H1 (cell line): ENCODE data around the gene DMXL2.

Source experiments
- EZH2 ChIP-seq: fragments of 200-600 bp; sonication (generic); IDR thresholded peaks from 2 replicates; pipeline ENCODE4 v1.7.1; 2012; ENCODE audit warnings: low read depth, mild to moderate bottlenecking, moderate library complexity, low read length, inconsistent platforms; ENCODE audit not compliant: severe bottlenecking
- POLR2A ChIP-seq, 2 experiments: IDR thresholded peaks; 1 replicate in 1 of 2; 2 replicates in 1 of 2; pipeline ENCODE4 v1.6.1; 2011; ENCODE audit warnings: low read depth in 2 of 2, low read length in 2 of 2, mild to moderate bottlenecking in 2 of 2; ENCODE audit errors: control extremely low read depth in 1 of 2
- POU5F1 ChIP-seq: IDR thresholded peaks from 2 replicates; pipeline ENCODE4 v1.6.1; 2011; ENCODE audit warnings: low read depth, mild to moderate bottlenecking, low read length, moderate library complexity
- TF ChIP-seq, protein P1 (sequence below): IDR thresholded peaks from 2 replicates; pipeline ENCODE4 v1.6.1; 2012; ENCODE audit warnings: low read length, inconsistent platforms
- TF ChIP-seq, protein P2 (sequence below): IDR thresholded peaks from 2 replicates; pipeline ENCODE4 v1.6.1; 2011; ENCODE audit warnings: low read depth, mild to moderate bottlenecking, low read length; ENCODE audit not compliant: insufficient read depth
- TF ChIP-seq, protein P3 (sequence below), 3 experiments: IDR thresholded peaks; 1 replicate in 2 of 3; 2 replicates in 1 of 3; pipeline versions ENCODE4 v1.5.1 to v1.6.1; 2011; ENCODE audit warnings: low read length in 3 of 3, mild to moderate bottlenecking in 3 of 3, inconsistent platforms in 2 of 3, low read depth in 1 of 3, moderate library complexity in 1 of 3; ENCODE audit not compliant: insufficient read depth in 1 of 3; ENCODE audit errors: control extremely low read depth in 1 of 3

DNA sequence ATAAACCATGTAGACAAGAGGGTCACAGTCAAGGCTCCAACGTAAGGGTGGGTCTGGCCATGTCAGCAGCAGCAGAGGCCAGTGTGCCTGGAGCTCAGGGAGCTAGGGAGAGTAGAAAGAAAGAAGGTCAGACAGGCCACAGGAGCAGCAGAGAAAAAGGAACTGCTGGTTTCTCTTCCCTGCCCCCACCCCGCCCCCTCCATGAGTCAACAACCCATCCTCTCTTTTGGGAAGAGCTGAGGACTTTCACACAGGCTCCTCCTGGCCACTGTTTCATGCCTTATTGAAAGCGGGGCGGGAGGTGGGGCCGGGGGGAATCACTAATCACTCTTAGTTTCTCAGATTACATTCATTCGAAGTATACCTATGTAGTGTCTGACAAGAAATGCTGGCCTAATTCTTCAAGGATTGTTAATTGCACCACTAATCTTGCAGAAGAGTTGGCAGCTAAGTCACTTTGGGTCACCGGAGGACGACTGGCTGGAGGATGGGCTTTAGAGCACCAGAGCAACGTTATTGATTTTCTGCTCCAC is 49.6 kb upstream of the DMXL2 start:
- TF ChIP-seq, protein P1, sequence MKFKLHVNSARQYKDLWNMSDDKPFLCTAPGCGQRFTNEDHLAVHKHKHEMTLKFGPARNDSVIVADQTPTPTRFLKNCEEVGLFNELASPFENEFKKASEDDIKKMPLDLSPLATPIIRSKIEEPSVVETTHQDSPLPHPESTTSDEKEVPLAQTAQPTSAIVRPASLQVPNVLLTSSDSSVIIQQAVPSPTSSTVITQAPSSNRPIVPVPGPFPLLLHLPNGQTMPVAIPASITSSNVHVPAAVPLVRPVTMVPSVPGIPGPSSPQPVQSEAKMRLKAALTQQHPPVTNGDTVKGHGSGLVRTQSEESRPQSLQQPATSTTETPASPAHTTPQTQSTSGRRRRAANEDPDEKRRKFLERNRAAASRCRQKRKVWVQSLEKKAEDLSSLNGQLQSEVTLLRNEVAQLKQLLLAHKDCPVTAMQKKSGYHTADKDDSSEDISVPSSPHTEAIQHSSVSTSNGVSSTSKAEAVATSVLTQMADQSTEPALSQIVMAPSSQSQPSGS: no peak
- TF ChIP-seq, protein P2, sequence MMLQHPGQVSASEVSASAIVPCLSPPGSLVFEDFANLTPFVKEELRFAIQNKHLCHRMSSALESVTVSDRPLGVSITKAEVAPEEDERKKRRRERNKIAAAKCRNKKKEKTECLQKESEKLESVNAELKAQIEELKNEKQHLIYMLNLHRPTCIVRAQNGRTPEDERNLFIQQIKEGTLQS: no peak
- TF ChIP-seq POU5F1 (no peak), POLR2A (IDR thresholded peaks at IDR 0.05; ENCODE audit: control extremely low read depth in 1 of 2, low read depth in 2 of 2, low read length in 2 of 2) (no peak), EZH2 (no peak)
- TF ChIP-seq, protein P3, sequence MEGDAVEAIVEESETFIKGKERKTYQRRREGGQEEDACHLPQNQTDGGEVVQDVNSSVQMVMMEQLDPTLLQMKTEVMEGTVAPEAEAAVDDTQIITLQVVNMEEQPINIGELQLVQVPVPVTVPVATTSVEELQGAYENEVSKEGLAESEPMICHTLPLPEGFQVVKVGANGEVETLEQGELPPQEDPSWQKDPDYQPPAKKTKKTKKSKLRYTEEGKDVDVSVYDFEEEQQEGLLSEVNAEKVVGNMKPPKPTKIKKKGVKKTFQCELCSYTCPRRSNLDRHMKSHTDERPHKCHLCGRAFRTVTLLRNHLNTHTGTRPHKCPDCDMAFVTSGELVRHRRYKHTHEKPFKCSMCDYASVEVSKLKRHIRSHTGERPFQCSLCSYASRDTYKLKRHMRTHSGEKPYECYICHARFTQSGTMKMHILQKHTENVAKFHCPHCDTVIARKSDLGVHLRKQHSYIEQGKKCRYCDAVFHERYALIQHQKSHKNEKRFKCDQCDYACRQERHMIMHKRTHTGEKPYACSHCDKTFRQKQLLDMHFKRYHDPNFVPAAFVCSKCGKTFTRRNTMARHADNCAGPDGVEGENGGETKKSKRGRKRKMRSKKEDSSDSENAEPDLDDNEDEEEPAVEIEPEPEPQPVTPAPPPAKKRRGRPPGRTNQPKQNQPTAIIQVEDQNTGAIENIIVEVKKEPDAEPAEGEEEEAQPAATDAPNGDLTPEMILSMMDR (IDR thresholded peaks at IDR 0.05; ENCODE audit: control extremely low read depth in 1 of 3, insufficient read depth in 1 of 3, low read depth in 1 of 3, low read length in 3 of 3): no peak
